ENCODE results near the gene KYNU. TPM values are rescaled to one million over a fixed set of nuclear protein-coding genes. Genes with fewer than 3 reads are reported as not detected.

The KYNU gene
- total RNA-seq, 1 experiment from 2014 or later = 0.37 TPM

DNA sequence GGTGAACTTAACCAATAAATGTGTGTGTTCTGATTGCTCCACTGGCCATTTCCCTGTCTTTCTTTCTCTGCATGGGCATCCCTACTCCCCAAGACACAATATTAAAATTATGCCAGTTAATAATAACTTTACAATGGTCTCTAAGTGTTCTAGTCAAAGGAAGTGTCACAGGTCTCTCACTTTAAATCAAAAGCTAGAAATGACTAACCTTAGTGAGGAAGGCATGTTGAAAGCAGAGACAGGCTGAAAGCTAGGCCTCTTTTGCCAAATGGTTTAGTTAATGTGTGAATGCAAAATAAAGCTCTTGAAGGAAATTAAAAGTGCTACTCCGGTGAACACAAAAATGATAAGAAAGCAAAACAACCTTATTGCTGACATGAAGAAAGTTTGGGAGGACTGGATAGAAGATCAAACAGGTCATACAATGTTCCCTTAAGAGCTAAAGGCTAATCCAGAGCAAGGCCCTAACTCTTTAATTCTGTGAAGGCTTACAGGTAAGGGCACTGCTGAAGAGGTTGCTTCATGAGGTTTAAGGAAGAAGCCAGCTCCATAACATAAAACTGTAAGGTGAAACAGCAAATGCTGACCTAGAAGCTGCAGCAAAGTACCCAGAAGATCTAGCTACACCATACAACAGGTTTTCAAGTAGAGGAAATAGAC, 207.8 kb downstream of the KYNU start:
- Histone ChIP-seq H3K27me3 (ENCODE audit: insufficient read depth, low read length) (no peaks in the 10 kb centered on the region), H3K79me1 (ENCODE audit: insufficient read depth, low read depth, low read length, poor library complexity, severe bottlenecking) (no peaks in the 10 kb centered on the region), H3K79me2 (ENCODE audit: insufficient read depth, low read length) (no peaks in the 10 kb centered on the region), H3T11ph (ENCODE audit: low read length) (no peak overlapping the region), H2BK5ac (ENCODE audit: insufficient read length, low read length) (no peak overlapping the region), H3K4me2 (ENCODE audit: insufficient read depth, insufficient read length, low read length) (no peak overlapping the region), H3K23me2 (ENCODE audit: insufficient read length, low read depth, low read length, poor library complexity, severe bottlenecking) (no peaks in the 10 kb centered on the region), H2BK12ac (ENCODE audit: insufficient read length, low read depth, low read length) (no peak overlapping the region), H3K27ac (ENCODE audit: insufficient read length, low read depth, low read length) (no peak overlapping the region), H2BK15ac (ENCODE audit: low read depth, low read length) (no peak overlapping the region), H3K14ac (ENCODE audit: insufficient read depth, low read length) (no peak overlapping the region), H3K4me1 (ENCODE audit: insufficient read depth, low read length) (no peaks in the 10 kb centered on the region), H4K91ac (ENCODE audit: insufficient read length, low read depth, low read length) (no peak overlapping the region), H3K9ac (ENCODE audit: extremely low read depth, insufficient read length, low read length) (no peak overlapping the region), H4K20me1 (ENCODE audit: control insufficient read depth, insufficient read depth, insufficient read length) (no peaks in the 10 kb centered on the region), H3K56ac (ENCODE audit: insufficient read length, low read depth, low read length) (no peak overlapping the region), H2BK120ac (ENCODE audit: low read depth, low read length, poor library complexity, severe bottlenecking) (no peak overlapping the region), H2BK20ac (ENCODE audit: low read depth, low read length, poor library complexity, severe bottlenecking) (no peak overlapping the region), H2AK5ac (ENCODE audit: insufficient read length, low read length) (no peak overlapping the region), H3K23ac (ENCODE audit: insufficient read length, low read depth, low read length) (no peak overlapping the region), H3K4ac (ENCODE audit: low read depth, low read length) (no peak overlapping the region), H2AFZ (ENCODE audit: low read length) (no peak overlapping the region), H4K8ac (replicated peaks; ENCODE audit: insufficient read length, low read depth, low read length) (no peak overlapping the region), H3K18ac (ENCODE audit: insufficient read length, low read depth, low read length) (no peak overlapping the region), H3K9me3 (ENCODE audit: control insufficient read depth, low read depth, low read length) (no peaks in the 10 kb centered on the region), H4K5ac (ENCODE audit: insufficient read length, low read depth, low read length) (no peak overlapping the region)
- no peak for DNase-seq
- Mint-ChIP-seq H3K9me3 (peaks cover 0 to 3% of the 10 kb centered on the region in 2 experiments; a peak in 1 of 5 replicates), H3K27ac (no peak overlapping the region), H3K27me3 (ENCODE audit: low read depth) (no peaks in the 10 kb centered on the region), H3K36me3 (ENCODE audit: insufficient read depth in 1 of 3, low read depth in 3 of 3) (no peaks in the 10 kb centered on the region), H3K4me3 (no peak overlapping the region), H3K4me1 (no peaks in the 10 kb centered on the region)
- no CpG with 5 or more reads among the region's 1 CpG for WGBS (ENCODE audit: extremely low coverage, insufficient read length, low lambda C conversion rate)
- TF ChIP-seq, protein P1, sequence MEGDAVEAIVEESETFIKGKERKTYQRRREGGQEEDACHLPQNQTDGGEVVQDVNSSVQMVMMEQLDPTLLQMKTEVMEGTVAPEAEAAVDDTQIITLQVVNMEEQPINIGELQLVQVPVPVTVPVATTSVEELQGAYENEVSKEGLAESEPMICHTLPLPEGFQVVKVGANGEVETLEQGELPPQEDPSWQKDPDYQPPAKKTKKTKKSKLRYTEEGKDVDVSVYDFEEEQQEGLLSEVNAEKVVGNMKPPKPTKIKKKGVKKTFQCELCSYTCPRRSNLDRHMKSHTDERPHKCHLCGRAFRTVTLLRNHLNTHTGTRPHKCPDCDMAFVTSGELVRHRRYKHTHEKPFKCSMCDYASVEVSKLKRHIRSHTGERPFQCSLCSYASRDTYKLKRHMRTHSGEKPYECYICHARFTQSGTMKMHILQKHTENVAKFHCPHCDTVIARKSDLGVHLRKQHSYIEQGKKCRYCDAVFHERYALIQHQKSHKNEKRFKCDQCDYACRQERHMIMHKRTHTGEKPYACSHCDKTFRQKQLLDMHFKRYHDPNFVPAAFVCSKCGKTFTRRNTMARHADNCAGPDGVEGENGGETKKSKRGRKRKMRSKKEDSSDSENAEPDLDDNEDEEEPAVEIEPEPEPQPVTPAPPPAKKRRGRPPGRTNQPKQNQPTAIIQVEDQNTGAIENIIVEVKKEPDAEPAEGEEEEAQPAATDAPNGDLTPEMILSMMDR (conservative IDR thresholded peaks at IDR 0.05) = no peak

Data from H9 (cell line).